Type B pancreatic cell (in vitro differentiated cells): Measurements from ENCODE around the gene RAN. TPM values are rescaled to one million over a fixed set of nuclear protein-coding genes. Genes with fewer than 3 reads are reported as not detected.

Experiments
- DNase-seq: peaks from one replicate; pipeline ENCODE4 v3.0.0; 2021; ENCODE audit warnings: mixed read lengths; ENCODE audit not compliant: unreplicated experiment; ENCODE audit errors: extremely low spot score
- H3K27ac Mint-ChIP-seq: 2 replicates; pipeline ENCODE4 v1.8.0; 2021; ENCODE audit warnings: mild to moderate bottlenecking, mixed read lengths
- H3K27me3 Mint-ChIP-seq: 2 replicates; pipeline ENCODE4 v1.8.0; 2021; ENCODE audit warnings: mixed read lengths
- H3K36me3 Mint-ChIP-seq: 2 replicates; pipeline ENCODE4 v1.8.0; 2021; ENCODE audit warnings: mixed read lengths
- H3K4me1 Mint-ChIP-seq: one replicate; pipeline ENCODE4 v1.8.0; 2021; ENCODE audit warnings: mixed read lengths; ENCODE audit not compliant: unreplicated experiment
- H3K4me3 Mint-ChIP-seq: 2 replicates; pipeline ENCODE4 v1.8.0; 2021; ENCODE audit warnings: mild to moderate bottlenecking, mixed read lengths
- H3K9me3 Mint-ChIP-seq: 2 replicates; pipeline ENCODE4 v1.8.0; 2021; ENCODE audit warnings: mixed read lengths
- long read RNA-seq: library from polyadenylated mRNA; unstranded; transcript quantifications from one replicate; pipeline ENCODE4 v2.0.0, GENCODE V29; 2020
- total RNA-seq: library from RNA; stranded (reverse); gene quantifications from 2 replicates; pipeline ENCODE4 v1.2.1, GENCODE V29; 2021; ENCODE audit warnings: low replicate concordance
- TF ChIP-seq, protein P1 (sequence below): fragments of 200-600 bp; sonication (generic); conservative IDR thresholded peaks from 2 replicates; pipeline ENCODE4 v1.5.0; 2021; ENCODE audit warnings: antibody characterized with exemption, mild to moderate bottlenecking

The RAN gene
- total RNA-seq, result 699 and 984 TPM in 2 replicates
- long read RNA-seq, transcript RAN-212 (7 exons, 2,661 nt), result major isoform, 1,365 of 1,447 reads
- long read RNA-seq, transcript RAN-202 (6 exons, 1,530 nt), result minor isoform, 22 of 1,447 reads
- long read RNA-seq, transcript RAN-203 (6 exons, 2,455 nt), result minor isoform, 15 of 1,447 reads
- long read RNA-seq, partial matches to known transcripts, result 14 of 1,447 reads
- long read RNA-seq, other reads (novel, unspliced or antisense), result 31 of 1,447 reads

- Mint-ChIP-seq H3K27me3 (no peaks in the 10 kb centered on the region), H3K27ac (peak within 1 kb of the TSS; percentile 94), H3K4me3 (peak within 1 kb of the TSS; percentile 96), H3K9me3 (no peaks in the 10 kb centered on the region), H3K36me3 (peaks cover 34% of the 10 kb centered on the region), H3K4me1 (peaks cover 23% of the 10 kb centered on the region)
- TF ChIP-seq, protein P1, sequence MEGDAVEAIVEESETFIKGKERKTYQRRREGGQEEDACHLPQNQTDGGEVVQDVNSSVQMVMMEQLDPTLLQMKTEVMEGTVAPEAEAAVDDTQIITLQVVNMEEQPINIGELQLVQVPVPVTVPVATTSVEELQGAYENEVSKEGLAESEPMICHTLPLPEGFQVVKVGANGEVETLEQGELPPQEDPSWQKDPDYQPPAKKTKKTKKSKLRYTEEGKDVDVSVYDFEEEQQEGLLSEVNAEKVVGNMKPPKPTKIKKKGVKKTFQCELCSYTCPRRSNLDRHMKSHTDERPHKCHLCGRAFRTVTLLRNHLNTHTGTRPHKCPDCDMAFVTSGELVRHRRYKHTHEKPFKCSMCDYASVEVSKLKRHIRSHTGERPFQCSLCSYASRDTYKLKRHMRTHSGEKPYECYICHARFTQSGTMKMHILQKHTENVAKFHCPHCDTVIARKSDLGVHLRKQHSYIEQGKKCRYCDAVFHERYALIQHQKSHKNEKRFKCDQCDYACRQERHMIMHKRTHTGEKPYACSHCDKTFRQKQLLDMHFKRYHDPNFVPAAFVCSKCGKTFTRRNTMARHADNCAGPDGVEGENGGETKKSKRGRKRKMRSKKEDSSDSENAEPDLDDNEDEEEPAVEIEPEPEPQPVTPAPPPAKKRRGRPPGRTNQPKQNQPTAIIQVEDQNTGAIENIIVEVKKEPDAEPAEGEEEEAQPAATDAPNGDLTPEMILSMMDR, result no peak
- peak; percentile 93 for DNase-seq
Measured at GRCh38 chr12:130871286-130872178, at the start of gene RAN. RAN (plus strand) TSS chr12:130872066; CDS start chr12:130872594, 528 bp downstream.

DNA sequence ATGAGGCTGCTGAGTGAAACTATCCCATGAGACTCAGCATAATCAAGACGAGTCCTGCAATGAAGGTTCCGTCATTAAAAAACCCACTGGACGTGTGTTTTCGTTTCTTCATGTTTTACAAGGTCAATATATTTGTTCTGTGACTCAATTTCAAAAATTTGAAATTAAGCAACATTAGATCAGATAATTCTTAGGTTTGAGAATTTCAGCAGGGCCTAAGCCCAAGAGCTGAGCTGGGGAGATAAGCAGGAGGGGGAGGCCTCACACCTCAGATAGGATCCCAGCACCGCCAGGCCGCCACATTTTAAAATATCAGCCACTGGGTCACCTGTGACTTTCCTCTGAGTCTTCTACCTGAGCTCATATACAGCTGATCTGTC, 46.1 kb upstream of the RAN start:
- TF ChIP-seq, protein P1, result no peak
- H3K27ac Mint-ChIP-seq, result no peak overlapping the region
- no peaks in the 10 kb centered on the region for H3K27me3 Mint-ChIP-seq
- H3K4me3 Mint-ChIP-seq, result no peak overlapping the region
- H3K9me3 Mint-ChIP-seq, result no peaks in the 10 kb centered on the region
- DNase-seq, result no peak
- peaks cover 7% of the 10 kb centered on the region for H3K4me1 Mint-ChIP-seq
- peaks cover 2% of the 10 kb centered on the region for H3K36me3 Mint-ChIP-seq

DNA sequence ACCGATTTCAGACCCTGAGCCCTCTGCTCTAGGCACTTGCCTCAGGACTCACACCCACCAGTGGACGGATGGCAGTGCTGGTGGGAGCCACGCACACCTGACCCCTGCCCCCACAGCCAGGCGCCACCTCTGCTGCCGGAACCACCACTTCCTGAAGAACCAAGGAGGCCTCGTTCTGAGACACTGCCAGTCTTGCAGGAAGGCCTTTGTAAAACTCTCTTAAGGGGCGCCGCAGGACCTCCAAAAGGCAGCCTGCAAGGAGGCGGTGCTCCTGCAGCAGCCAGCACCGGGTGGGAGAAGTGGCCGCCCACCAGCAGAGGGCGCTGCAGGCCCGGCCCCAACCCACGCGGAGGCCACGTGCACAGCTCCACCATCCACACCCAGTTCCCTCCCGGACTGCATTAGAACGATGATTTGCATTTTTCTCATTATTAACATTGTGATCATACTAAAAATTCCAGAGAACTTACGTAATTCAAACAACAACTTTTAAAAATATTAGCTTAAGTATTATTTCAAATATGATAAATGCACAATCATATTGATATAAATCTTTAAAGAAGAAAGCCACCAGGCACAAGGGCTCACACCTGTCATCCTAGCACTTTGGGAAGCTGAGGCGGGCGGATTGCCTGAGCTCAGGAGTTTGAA, 45.6 kb upstream of the RAN start:
- Mint-ChIP-seq H3K9me3 (no peaks in the 10 kb centered on the region), H3K36me3 (no peaks in the 10 kb centered on the region), H3K27me3 (no peaks in the 10 kb centered on the region), H3K4me1 (peaks cover 7% of the 10 kb centered on the region), H3K27ac (no peak overlapping the region), H3K4me3 (no peak overlapping the region)
- DNase-seq, result no peak
- TF ChIP-seq, protein P1, result peak; percentile 77

GRCh38 chr12:130827432-130827831, 44.4 kb upstream of the RAN start:
- H3K27ac Mint-ChIP-seq, result no peak overlapping the region
- no peaks in the 10 kb centered on the region for H3K36me3 Mint-ChIP-seq
- no peaks in the 10 kb centered on the region for H3K9me3 Mint-ChIP-seq
- no peaks in the 10 kb centered on the region for H3K27me3 Mint-ChIP-seq
- no peak for DNase-seq
- H3K4me3 Mint-ChIP-seq, result no peak overlapping the region
- TF ChIP-seq, protein P1, result no peak
- peaks cover 13% of the 10 kb centered on the region for H3K4me1 Mint-ChIP-seq

GRCh38 chr12:130828895-130829294, 43.0 kb upstream of the RAN start:
- H3K9me3 Mint-ChIP-seq, result no peaks in the 10 kb centered on the region
- no peak for DNase-seq
- H3K27ac Mint-ChIP-seq, result no peak overlapping the region
- H3K27me3 Mint-ChIP-seq, result no peaks in the 10 kb centered on the region
- TF ChIP-seq, protein P1, result no peak
- no peak overlapping the region for H3K4me3 Mint-ChIP-seq
- no peaks in the 10 kb centered on the region for H3K36me3 Mint-ChIP-seq
- H3K4me1 Mint-ChIP-seq, result peaks cover 25% of the 10 kb centered on the region
